ENCODE results near the gene CREB1.
A peak's percentile ranks its signal among the peaks of the same experiment; 100 is the strongest.
"Not testable (repeated sequence)": the region's sequence is repeated elsewhere in the genome, so short reads cannot be mapped to it uniquely, and the experiment has no call there.

Gene CREB1

DNA sequence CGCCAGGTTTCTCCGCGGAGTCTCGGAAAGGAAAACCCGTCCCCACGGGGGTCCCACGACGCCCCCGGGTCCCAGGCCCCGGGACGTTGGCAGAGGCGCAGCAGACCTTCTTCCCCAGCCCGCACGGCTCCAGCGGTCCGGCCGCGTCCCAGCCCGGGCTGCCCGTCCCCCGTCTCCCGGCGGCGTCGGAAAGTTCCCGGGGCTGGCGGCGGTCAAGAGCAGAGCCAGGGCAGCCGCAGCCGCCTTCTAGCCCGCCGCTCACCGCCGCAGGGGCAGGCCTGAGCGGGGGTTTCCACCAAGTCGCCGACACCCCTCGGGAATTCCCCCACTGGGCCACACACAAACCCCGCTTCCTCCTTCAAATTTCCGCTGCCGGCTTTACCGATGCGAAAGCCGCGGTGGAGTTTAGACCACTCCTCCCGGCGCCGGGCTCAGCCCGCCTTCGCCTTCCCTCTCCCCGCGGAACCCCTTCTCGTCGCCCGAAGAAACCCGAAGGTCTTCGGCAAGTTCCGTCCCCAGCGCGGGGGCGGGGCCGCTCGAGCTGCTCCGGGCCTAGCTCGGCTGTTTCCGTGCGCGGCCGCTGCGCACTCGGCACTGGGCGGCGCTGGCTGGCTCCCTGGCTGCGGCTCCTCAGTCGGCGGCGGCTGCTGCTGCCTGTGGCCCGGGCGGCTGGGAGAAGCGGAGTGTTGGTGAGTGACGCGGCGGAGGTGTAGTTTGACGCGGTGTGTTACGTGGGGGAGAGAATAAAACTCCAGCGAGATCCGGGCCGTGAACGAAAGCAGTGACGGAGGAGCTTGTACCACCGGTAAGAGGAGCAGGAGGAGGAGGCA is at the start of gene CREB1:
Gene CREB1, plus strand, starts transcription at position 633 of the 830 bp plus-strand sequence. CDS start 25,674 bp downstream, outside the sequence.
- peak; percentile 92 for DNase-seq

DNA sequence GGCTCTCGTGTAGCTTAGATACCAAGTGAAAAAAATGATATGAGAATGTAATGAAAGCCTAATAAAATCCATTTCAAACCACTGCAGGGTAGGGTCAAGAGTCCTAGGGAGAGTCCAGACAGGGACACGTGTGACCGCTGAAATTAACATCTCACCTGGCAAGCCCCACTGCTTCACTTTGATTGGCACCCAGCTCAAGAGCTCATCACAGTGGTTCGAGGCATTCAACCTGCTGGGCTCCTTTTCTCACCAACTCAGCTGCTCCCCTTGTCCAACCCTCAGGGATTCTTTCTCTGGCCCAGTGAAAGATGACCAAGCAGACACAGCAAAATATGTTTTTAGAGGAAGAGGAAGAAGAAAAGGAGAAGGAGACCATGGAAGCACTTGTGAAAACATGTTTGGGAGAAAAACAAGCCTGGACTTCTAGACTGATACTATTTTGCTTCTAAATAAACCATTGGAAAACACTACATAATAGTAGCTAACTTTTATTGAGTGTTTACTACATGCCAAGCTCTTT is 49.2 kb upstream of the CREB1 start:
- no peak for DNase-seq

- no peak for DNase-seq
Measured at GRCh38 chr2:207481924-207482323, 47.8 kb upstream of the CREB1 start.

- no peak for DNase-seq
Measured at GRCh38 chr2:207482630-207483029, 47.1 kb upstream of the CREB1 start.

- no peak for DNase-seq
Measured at GRCh38 chr2:207483066-207483465, 46.7 kb upstream of the CREB1 start.

- no peak for DNase-seq
Measured at GRCh38 chr2:207483477-207483876, 46.3 kb upstream of the CREB1 start.

- no peak for DNase-seq
Measured at GRCh38 chr2:207484444-207485391, 45.0 kb upstream of the CREB1 start.

- no peak for DNase-seq
Measured at GRCh38 chr2:207487650-207488311, 42.0 kb upstream of the CREB1 start.

DNA sequence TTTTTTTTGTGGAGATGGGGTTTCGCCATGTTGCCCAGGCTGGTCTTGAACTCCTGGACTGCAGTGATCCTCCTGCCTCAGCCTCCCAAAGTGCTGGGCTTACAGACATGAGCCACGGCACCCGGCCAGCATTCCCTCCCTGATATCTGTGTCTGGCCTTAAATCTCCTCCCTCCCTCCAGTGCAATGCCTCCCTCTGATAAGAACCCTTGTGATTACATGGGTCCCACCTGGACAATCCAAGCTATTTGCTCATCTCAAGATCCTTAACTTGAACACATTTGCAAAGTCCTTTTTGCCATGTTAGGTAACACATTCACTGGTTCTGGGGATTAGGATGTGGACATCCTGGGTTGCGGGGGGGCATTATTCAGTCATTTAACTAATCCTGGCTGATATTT is 40.5 kb upstream of the CREB1 start:
- no peak for DNase-seq

DNA sequence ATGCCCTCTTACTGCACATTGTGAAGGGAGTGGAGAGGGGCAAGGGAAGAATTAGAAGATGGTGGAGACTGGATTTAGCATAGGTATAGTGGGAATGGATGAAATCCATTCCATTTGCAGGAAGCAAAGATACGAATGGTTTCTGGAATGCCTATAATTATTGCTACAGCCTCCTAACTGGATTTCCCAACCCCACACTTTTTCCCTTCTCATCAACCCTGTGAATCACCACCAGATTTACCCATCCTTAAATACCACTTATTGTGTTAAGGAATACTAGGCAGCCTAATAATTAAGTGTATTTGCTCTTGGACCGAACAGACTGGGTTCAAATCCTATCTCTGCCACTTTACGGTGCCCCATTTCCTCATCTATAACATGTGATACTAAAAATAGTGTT is 39.3 kb upstream of the CREB1 start:
- no peak for DNase-seq

- no peak for DNase-seq
Measured at GRCh38 chr2:207491086-207491485, 38.7 kb upstream of the CREB1 start.

DNA sequence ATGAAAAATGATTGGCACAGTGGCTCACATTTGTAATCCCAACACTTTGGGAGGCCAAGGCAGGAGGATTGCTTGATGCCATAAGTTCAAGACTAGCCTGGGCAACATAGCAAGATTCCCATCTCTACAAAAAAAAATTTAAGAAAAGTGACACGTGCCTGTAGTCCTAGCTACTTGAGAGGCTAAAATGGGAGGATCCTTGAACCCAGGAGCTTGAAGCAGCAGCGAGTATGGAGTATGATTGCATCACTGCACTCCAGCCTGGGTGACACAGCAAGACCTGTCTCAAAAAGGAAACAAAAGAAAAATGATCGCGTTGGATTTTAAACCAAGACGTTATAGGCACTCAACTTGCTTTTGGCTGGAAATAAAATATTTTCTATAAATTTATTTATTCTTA is 37.8 kb upstream of the CREB1 start:
- DNase-seq: no peak

DNA sequence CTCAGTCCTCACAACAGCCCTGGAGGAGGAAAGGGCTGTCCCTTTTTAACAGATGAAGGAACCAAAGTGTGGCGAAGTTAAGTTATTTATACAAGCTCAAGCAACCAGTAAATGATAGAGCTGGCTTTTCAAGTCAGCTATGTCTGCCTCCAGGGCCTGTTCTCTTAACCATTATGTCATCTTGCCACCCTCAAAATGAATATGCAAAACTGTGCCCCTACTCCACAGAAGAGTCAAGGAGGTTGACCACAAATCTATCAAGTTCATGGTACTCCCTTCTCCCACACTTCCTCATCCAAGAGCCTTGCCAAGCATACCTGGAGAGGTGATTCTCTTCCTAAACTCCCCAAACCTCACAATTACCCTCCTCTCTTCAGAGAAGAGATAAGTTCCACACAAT is 37.3 kb upstream of the CREB1 start:
- no peak for DNase-seq

DNA sequence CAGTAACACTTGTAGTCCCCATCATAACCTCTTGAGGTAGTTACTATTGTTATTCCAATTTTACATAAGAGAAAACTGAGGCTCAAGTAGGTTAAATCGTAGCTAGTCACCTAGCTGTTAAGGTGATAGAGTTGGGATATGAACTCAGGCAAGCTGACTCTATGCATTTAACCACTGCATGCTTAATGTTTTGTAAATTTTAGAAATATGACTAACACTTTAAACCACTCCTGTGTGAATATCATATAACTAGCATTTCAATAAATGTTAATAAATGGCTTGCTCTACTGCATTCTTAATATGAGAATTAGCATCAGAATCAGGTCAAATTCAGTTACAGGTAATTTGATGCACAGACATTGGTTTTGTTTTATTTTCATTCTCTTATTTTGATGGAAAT is 35.6 kb upstream of the CREB1 start:
- DNase-seq: no peak

DNA sequence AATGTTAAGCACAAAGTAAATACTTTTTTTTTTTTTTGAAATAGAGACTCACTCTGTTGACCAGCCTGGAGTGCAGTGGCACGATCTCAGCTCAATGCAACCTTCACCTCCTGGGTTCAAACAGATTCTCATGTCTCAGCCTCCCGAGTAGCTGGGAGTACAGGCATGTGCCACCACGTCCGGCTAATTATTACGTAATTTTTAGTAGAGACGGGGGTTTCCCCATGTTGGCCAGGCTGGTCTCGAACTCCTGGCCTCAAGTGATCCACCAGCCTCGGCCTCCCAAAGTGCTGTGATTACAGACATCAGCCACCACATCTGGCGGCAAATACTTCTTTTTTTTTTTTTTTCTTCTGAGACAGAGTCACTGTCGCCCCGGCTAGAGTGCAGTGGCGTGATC is 32.8 kb upstream of the CREB1 start:
- not testable (repeated sequence) for DNase-seq

- DNase-seq: no peak
Measured at GRCh38 chr2:207497596-207497995, 32.2 kb upstream of the CREB1 start.

GRCh38 chr2:207498427-207498826 is 31.3 kb upstream of the CREB1 start:
- DNase-seq: no peak

DNA sequence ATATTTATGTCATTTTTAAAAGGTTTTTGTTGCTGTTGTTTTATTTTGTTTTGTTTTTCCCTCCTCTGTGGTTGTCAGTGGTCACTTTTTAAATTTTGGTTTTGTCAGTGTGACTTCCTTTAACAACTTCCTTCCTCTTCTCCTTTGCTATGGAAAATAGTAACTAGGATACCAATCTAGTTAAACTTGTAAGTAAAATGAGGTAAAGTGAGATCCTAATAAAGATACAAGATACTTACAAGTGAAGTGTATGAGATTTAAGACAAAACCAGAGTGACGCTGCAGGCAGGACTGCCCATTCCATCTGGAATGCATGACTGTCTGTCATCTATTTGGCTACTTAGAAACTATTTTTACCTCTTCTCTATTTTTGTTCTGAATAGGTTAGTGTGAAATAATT is 30.6 kb upstream of the CREB1 start:
- no peak for DNase-seq

- no peak for DNase-seq
Measured at GRCh38 chr2:207501802-207502576, 27.8 kb upstream of the CREB1 start.

DNA sequence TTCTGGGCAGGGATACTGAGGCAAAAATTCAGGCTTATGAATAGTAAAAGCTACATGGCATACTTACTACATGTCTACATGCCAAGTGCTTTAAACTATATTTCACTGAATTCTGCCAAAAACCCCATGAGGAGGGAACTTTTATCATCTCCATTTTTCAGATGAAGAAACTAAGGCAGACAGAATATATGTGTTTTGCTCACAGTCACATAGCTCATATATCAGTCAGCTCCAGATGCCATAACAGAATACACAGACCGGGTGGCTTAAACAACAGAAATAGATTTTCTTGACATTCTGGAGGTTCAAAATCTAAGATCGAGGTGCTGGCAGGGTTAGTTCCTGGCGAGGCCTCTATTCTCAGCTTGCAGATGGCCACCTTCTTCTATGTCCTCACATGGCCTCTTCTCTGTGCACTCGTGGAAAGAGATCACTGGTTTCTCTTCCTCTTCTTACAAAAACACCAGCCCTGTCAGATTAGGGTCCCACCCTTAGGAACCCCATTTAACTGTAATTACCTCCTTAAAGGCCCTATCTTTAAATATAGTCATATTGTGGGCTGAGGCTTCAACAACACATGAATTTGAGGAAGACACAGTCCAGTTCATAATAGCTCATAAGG is 27.1 kb upstream of the CREB1 start:
- no peak for DNase-seq

DNA sequence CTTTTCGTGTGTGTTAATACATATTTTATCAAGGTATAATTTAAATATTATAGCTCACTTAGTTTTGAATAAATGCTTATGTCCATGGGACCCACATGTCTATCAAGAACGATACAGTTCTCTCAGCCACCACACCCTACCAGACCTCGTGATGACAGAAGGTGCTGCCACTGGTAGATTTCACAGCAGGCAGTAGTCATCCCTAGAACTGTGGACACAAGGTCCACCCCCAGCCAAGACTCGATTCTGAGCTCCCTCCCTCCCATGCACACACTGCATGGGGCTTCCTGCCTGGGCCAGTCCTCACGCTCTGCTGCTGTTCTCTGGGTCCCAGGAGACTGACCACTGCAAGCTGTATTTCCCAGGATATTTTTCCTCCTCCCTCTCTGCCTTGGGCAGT is 26.5 kb upstream of the CREB1 start:
- no peak for DNase-seq

Data from NCI-H1694 treated with DMSO at 0.1 percent for 48 hours (cell line).